SIG-M5 (cell line): ENCODE results near the gene HYPK.

Experiments
- DNase-seq: peaks from one replicate; lab custom pipeline; 2025; lab: John Stamatoyannopoulos, UW

Gene HYPK

GRCh38 chr15:43851251-43851650 lies 50.9 kb downstream of the HYPK start:
- DNase-seq = no peak

- DNase-seq = no peak
Measured at GRCh38 chr15:43852607-43853006, 52.2 kb downstream of the HYPK start.
